HG03442 (cell line): ENCODE measurements around the gene CNTNAP2.
"Not testable (repeated sequence)": the region's sequence is repeated elsewhere in the genome, so short reads cannot be mapped to it uniquely, and the experiment has no call there.

Experiments
- ATAC-seq: cut with Tn5 transposase; IDR thresholded peaks from one replicate; pipeline ENCODE4 v1.9.1; 2021; ENCODE audit warnings: mild to moderate bottlenecking, moderate library complexity; ENCODE audit not compliant: unreplicated experiment

Gene CNTNAP2

GRCh38 chr7:147078312-147078711 lies 961.7 kb downstream of the CNTNAP2 start:
- no peak for ATAC-seq

GRCh38 chr7:147079083-147079482 lies 962.5 kb downstream of the CNTNAP2 start:
- ATAC-seq, result no peak

GRCh38 chr7:147079921-147080420 lies 963.4 kb downstream of the CNTNAP2 start:
- ATAC-seq, result no peak

GRCh38 chr7:147081117-147081516 lies 964.5 kb downstream of the CNTNAP2 start:
- no peak for ATAC-seq

GRCh38 chr7:147089051-147089461 lies 972.5 kb downstream of the CNTNAP2 start:
- no peak for ATAC-seq

GRCh38 chr7:147089608-147090007 lies 973.0 kb downstream of the CNTNAP2 start:
- no peak for ATAC-seq

- no peak for ATAC-seq
Observed at GRCh38 chr7:147096629-147097028, 980.0 kb downstream of the CNTNAP2 start.

GRCh38 chr7:147103224-147103623 lies 986.6 kb downstream of the CNTNAP2 start:
- no peak for ATAC-seq

GRCh38 chr7:147106746-147107145 lies 990.1 kb downstream of the CNTNAP2 start:
- no peak for ATAC-seq

- ATAC-seq, result not testable (repeated sequence)
Observed at GRCh38 chr7:147114525-147114924, 997.9 kb downstream of the CNTNAP2 start.

- no peak for ATAC-seq
Observed at GRCh38 chr7:147136352-147136751, 1019.8 kb downstream of the CNTNAP2 start.

- ATAC-seq, result no peak
Observed at GRCh38 chr7:147145194-147145593, 1028.6 kb downstream of the CNTNAP2 start.

GRCh38 chr7:147146169-147146568 lies 1029.6 kb downstream of the CNTNAP2 start:
- ATAC-seq, result no peak

- ATAC-seq, result no peak
Observed at GRCh38 chr7:147151661-147152060, 1035.1 kb downstream of the CNTNAP2 start.

- ATAC-seq, result no peak
Observed at GRCh38 chr7:147153571-147153970, 1037.0 kb downstream of the CNTNAP2 start.

GRCh38 chr7:147161405-147161804 lies 1044.8 kb downstream of the CNTNAP2 start:
- ATAC-seq, result no peak

- no peak for ATAC-seq
Observed at GRCh38 chr7:147170341-147171012, 1053.9 kb downstream of the CNTNAP2 start.

- ATAC-seq, result no peak
Observed at GRCh38 chr7:147171013-147171391, 1054.4 kb downstream of the CNTNAP2 start.

- no peak for ATAC-seq
Observed at GRCh38 chr7:147173883-147174282, 1057.3 kb downstream of the CNTNAP2 start.

- no peak for ATAC-seq
Observed at GRCh38 chr7:147182874-147183273, 1066.3 kb downstream of the CNTNAP2 start.

- no peak for ATAC-seq
Observed at GRCh38 chr7:147183276-147183675, 1066.7 kb downstream of the CNTNAP2 start.

- no peak for ATAC-seq
Observed at GRCh38 chr7:147188467-147188866, 1071.9 kb downstream of the CNTNAP2 start.

- ATAC-seq, result no peak
Observed at GRCh38 chr7:147193476-147193875, 1076.9 kb downstream of the CNTNAP2 start.
